GM04503 (cell line): Measurements from ENCODE around the gene C19orf67.
"Not testable (repeated sequence)": the region's sequence is repeated elsewhere in the genome, so short reads cannot be mapped to it uniquely, and the experiment has no call there.

Source experiments
- DNase-seq: peaks from one replicate; pipeline ENCODE4 v3.0.0-alpha.2; 2012; ENCODE audit warnings: low read depth

Gene C19orf67

DNA sequence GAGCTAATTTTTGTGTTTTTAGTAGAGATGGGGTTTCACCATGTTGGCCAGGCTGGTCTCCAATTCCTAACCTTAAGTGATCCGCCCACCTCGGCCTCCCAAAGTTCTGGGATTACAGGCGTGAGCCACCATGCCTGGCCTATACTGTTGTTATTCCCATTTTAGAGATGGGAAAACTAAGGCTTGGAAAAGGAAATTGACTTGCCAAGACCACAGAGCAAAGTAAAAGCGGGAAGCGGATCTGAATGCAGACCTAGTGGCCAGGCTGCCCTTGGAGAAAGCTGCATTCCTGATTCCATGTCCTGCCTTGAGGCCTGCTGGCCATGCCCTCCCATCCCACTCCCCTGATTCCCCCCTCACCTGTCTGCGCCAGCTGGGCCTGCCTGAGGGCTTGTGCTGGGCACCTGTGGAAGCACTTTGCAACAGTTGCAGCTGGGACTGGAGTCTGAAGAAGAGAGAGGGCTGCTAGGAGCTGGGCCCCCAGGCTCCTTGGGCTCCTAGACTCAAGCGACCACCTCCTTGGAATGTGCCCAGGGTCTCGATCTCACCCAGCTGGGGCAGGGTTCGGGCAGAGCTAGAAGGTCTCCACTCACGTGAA is 29.4 kb downstream of the C19orf67 start:
- no peak for DNase-seq

GRCh38 chr19:14055396-14055795 is 30.2 kb downstream of the C19orf67 start:
- no peak for DNase-seq

- no peak for DNase-seq
Observed at GRCh38 chr19:14054721-14055120, 30.9 kb downstream of the C19orf67 start.

DNA sequence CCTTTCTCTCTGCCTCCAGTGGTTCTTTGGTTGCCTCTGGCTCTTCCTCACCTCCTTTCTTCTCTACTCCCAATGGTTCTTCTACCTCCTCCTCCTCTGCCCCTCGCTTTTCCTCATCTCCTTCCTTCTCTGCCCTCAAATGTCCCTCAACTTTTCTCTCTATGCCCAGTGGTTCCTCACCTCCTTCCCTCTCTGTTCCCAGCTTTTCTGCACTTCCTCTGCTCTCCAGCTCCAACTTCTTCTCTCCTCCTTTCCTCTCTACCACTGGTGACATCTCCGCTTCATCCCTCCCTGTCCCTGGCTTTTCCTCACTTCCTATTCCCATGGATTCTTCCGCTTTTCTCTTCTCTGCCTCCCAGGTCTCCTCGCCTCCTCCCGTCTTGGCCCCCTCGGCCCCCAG is 31.5 kb downstream of the C19orf67 start:
- DNase-seq = no peak

DNA sequence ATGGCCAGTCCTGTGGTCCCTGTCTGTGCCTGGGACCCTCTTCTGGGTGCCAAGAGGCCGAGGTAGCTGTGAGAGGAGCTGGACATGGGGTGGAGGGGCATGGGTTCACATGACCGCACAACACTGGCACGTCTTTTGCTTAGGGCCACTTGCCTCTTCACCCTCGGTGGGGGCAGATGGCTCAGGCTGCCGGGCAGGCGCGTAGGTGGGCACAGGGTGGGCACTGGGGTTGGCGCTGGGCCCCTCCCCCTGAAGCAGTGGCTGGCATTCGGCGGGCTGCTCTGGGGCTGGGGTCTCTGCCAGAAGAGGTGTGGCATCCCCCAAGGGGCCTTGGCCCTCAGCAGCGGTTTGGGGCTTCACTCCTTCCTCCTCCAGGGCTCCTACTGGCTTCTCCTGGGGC is 32.1 kb downstream of the C19orf67 start:
- DNase-seq = no peak

DNA sequence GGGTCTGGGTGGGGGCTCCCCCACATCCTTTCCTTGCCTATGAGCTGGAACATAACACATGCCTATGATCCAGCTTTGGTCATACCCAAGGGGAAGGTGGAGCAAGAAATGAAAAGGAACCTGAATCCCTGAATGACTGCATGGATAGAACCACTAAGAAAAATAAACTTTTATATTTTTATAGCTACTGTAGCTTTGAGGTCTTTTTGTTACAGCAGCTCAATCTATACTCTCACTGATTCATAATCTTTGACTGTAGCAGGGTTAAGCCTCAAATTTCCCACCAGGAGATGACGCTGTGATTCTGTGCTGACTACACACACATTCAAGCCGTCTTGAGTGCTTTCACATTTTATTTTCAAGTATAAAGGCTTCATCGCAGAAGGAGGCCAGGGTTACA is 32.6 kb downstream of the C19orf67 start:
- no peak for DNase-seq

DNA sequence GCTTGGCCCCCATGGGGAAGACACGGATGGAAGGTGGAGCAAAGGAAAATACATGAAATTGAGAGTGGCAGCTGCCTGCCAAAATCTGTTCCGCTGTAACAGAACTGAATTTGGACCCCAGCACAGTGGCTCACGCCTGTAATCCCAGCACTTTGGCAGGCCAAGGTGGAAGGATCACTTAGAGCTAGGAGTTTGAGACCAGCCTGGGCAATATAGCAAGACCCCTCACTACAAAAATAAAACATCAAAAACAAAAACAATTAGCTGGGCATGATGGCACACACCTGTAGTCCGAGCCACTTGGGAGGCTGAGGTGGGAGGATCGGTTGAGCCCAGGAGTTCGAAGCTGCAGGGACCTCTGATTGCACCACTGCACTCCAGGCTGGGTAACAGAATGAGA is 33.1 kb downstream of the C19orf67 start:
- no peak for DNase-seq

GRCh38 chr19:14051980-14052379 is 33.6 kb downstream of the C19orf67 start:
- no peak for DNase-seq

DNA sequence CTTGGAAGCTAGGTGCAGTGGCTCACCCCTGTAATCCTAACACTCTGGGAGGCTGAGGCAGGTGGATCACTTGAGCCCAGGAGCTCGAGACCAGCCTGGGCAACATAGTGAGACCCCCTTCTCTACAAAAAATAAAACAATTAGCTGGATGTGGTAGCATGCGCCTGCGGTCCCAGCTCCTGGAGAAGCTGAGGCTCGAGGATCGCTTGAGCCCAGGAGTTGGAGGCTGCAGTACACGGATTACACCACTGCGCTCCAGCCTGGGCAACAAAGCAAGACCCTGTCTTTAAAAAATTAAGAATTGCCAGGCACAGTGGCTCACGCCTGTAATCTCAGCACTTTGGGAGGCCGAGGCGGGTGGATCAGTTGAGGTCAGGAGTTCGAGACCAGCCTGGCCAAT is 34.6 kb downstream of the C19orf67 start:
- not testable (repeated sequence) for DNase-seq

- DNase-seq = no peak
Observed at GRCh38 chr19:14050512-14050911, 35.1 kb downstream of the C19orf67 start.

DNA sequence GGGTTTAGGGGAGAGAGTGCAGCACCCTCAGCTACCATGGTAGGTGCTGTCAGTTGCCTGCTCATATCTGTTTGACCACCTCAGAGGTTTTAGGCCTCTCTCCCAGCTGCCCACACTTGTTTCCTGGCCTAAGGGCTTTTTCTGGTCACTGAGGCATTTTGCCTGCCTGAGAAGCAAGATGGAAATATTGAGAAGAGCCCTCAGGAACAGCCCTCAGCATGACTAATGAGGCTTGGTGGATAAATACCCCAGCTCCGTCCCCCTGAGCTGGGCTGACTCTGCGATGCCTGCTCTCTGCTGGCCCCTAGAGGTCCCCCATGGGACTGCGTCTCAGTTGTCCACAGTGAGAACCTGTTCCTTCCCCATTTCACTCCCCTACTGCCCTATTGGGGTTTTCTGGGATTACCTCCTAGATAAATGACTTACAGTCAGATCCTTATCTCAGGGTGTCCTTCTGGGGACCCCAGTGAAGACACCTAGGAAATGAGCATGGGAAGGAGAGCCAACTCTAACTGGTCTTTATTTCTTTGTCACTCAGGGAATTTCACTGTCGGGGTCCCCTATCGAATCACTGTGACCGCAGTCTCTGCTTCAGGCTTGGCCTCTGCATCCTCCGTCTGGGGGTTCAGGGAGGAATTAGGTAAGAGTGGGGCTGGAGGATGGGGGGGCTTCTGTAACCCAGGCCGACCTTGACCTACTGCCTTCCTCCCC is 37.0 kb downstream of the C19orf67 start:
- DNase-seq = no peak

DNA sequence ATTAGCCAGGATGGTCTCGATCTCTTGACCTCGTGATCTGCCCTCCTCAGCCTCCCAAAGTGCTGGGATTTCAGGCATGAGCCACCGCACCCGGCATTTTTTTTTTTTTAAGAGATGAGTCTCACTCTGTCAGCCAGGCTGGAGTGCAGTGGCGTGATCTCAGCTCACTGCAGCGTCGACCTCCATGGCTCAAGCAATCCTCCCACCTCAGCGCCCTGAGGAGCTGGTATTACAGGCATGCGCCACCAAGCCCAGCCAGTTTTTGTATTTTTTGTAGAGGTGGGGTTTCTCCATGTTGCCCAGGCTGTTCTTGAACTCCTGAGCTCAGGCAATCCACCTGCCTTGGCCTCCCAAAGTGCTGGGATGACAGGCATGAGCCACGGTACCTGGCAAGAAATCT is 37.7 kb downstream of the C19orf67 start:
- not testable (repeated sequence) for DNase-seq

- peak; percentile 62 for DNase-seq
Observed at GRCh38 chr19:14042659-14043608, 42.6 kb downstream of the C19orf67 start.

DNA sequence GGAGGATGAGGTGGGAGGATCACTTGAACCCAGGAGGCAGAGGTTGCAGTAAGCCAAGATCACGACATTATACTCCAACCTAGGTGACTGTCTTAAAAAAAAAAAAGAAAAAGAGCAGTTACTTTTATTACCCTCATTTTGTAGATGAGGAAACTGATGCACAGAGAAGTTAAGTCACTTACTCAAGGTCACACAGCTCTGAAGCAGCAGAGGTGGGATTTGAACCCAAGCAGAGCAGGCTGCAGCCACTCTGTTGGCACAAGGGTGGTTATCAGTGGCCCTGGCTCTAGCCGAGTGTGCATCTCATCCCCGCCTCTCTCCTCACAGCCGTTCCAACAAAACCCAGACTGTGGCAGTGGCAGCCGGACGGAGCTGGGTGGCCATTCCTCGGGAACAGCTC is 46.4 kb downstream of the C19orf67 start:
- DNase-seq = no peak

- peak; percentile 39 for DNase-seq
Observed at GRCh38 chr19:14035706-14036105, 49.9 kb downstream of the C19orf67 start.

DNA sequence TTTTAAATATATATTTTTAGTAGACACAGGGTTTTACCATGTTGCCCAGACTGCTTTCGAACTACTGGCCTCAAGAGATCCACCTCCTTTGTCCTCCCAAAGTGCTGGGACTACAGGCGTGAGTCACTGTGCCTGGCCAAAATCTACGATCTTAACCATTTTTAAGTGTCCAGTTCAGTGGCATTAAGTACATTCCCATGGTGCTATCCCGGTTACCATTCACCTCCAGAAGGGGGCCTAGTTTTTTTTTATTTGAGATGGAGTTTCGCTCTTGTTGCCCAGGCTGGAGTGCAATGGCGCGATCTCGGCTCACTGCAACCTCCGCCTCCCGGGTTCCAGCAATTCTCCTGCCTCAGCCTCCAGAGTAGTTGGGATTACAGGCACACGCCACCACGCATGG is 50.4 kb downstream of the C19orf67 start:
- DNase-seq = not testable (repeated sequence)

- DNase-seq = no peak
Observed at GRCh38 chr19:14033946-14034345, 51.6 kb downstream of the C19orf67 start.

GRCh38 chr19:14031719-14032480 is 53.7 kb downstream of the C19orf67 start, which contains the start of gene IL27RA:
Gene IL27RA (plus strand): TSS chr19:14031762. CDS start chr19:14031873, 111 bp downstream.
- no peak for DNase-seq
